PC-9 (cell line): Measurements from ENCODE around the gene C1QL3. TPM values are rescaled to one million over a fixed set of nuclear protein-coding genes. Genes with fewer than 3 reads are reported as not detected.

Experiments
- BruUV-seq: library from RNA; stranded (reverse); fragments of 400-500 nt; replicated peaks from 2 replicates; lab custom pipeline; 2021; lab: Mats Ljungman, UMichigan
- CTCF ChIA-PET: fragments of 300-600 bp; sonication (Branson Sonifier 250); formaldehyde crosslinking; loops from one replicate; lab custom pipeline; 2022; ENCODE audit warnings: antibody characterized with exemption; lab: Charles Lee
- POLR2A ChIA-PET: fragments of 300-600 bp; sonication (Branson Sonifier 250); formaldehyde crosslinking; loops from one replicate; lab custom pipeline; 2022; ENCODE audit warnings: antibody characterized with exemption; ENCODE audit not compliant: unreplicated experiment; lab: Charles Lee
- DNase-seq, 2 experiments: peaks; one replicate each; pipeline versions ENCODE4 v3.0.0 to v3.0.0-alpha.2; 2015 to 2022; ENCODE audit warnings: mixed read lengths in 1 of 2
- H2AFZ ChIP-seq: fragments of 200-600 bp; sonication (generic); 2 replicates; pipeline ENCODE4 v1.8.1; 2017; ENCODE audit warnings: antibody characterized with exemption
- H3F3A ChIP-seq: fragments of 200-600 bp; sonication (generic); 2 replicates; pipeline ENCODE4 v1.8.1; 2017; ENCODE audit warnings: antibody characterized with exemption, mild to moderate bottlenecking, low read depth; ENCODE audit not compliant: insufficient read depth
- H3K27ac ChIP-seq: fragments of 200-600 bp; sonication (generic); 2 replicates; pipeline ENCODE4 v1.6.1; 2016; ENCODE audit warnings: mixed run types
- H3K27me3 ChIP-seq: fragments of 200-600 bp; sonication (generic); 2 replicates; pipeline ENCODE4 v1.6.1; 2016; ENCODE audit warnings: low read depth, mixed run types; ENCODE audit not compliant: insufficient read depth
- H3K36me3 ChIP-seq: fragments of 200-600 bp; sonication (generic); 2 replicates; pipeline ENCODE4 v1.6.1; 2016; ENCODE audit warnings: low read depth, mixed run types
- H3K4me1 ChIP-seq: fragments of 200-600 bp; sonication (generic); replicated peaks from 2 replicates; pipeline ENCODE4 v1.6.1; 2016; ENCODE audit warnings: mixed run types; ENCODE audit not compliant: insufficient read depth
- H3K4me2 ChIP-seq: fragments of 200-600 bp; sonication (generic); 2 replicates; pipeline ENCODE4 v1.6.1; 2017; ENCODE audit warnings: mixed run types
- H3K4me3 ChIP-seq: fragments of 200-600 bp; sonication (generic); 2 replicates; pipeline ENCODE4 v1.6.1; 2016; ENCODE audit warnings: mixed run types
- H3K79me2 ChIP-seq: fragments of 200-600 bp; sonication (generic); 2 replicates; pipeline ENCODE4 v1.6.1; 2017; ENCODE audit warnings: low read depth, mixed run types
- H3K9me2 ChIP-seq: fragments of 200-600 bp; sonication (generic); 2 replicates; pipeline ENCODE4 v1.8.1; 2017; ENCODE audit warnings: mild to moderate bottlenecking; ENCODE audit not compliant: insufficient read depth
- H3K9me3 ChIP-seq: fragments of 200-600 bp; sonication (generic); 2 replicates; pipeline ENCODE4 v1.8.1; 2016; ENCODE audit warnings: low read depth; ENCODE audit not compliant: insufficient read depth
- H4K20me1 ChIP-seq: fragments of 200-600 bp; sonication (generic); 2 replicates; pipeline ENCODE4 v1.8.1; 2017; ENCODE audit not compliant: insufficient read depth
- CTCF ChIP-seq: fragments of 200-600 bp; sonication (generic); conservative IDR thresholded peaks from 2 replicates; pipeline ENCODE4 v1.6.1; 2017; ENCODE audit warnings: mixed run types, antibody characterized with exemption, mild to moderate bottlenecking, moderate library complexity
- EZH2 ChIP-seq: fragments of 200-600 bp; sonication (generic); IDR thresholded peaks from 2 replicates; pipeline ENCODE4 v1.8.0; 2017; ENCODE audit warnings: antibody characterized with exemption, low read depth
- intact Hi-C: fragments of 100-400 bp; cut with micrococcal nuclease; formaldehyde crosslinking; loops from one replicate; pipeline ENCODE4 v1.10.0; 2022; ENCODE audit not compliant: unreplicated experiment
- total RNA-seq: library from RNA; stranded (reverse); gene quantifications from 2 replicates; pipeline ENCODE4 v1.2.3, GENCODE V29; 2021

Gene C1QL3
- total RNA-seq, 1 experiment from 2014 or later, result not detected

DNA sequence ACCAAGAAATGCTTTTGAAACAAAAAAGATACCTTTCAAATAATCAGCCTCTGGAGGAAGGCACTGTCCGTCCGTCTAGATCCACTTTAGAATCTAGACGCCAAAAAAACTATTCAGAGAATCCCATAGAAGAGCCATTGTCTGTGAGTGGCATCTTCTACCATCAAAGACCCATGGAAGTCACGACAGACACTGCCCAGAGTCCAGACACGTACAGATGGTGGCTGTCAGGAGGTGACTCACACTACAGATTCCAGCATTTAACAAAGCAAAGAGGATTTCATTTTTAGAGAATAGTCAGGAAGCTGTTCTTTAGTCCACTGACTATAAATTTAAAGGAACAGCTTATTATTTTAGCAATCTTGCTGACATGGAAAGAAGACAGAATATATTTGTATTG, 11.7 kb downstream of the C1QL3 start:
- ChIA-PET POLR2A (no interaction called here), CTCF (no interaction called here)
- H3K27ac ChIP-seq, result no peak overlapping the region
- H3F3A ChIP-seq, result no peaks in the 10 kb centered on the region
- no peaks in the 10 kb centered on the region for H3K79me2 ChIP-seq
- no peak overlapping the region for H3K4me2 ChIP-seq
- BruUV-seq, result no TSS peak
- no peaks in the 10 kb centered on the region for H3K36me3 ChIP-seq
- no peaks in the 10 kb centered on the region for H4K20me1 ChIP-seq
- H2AFZ ChIP-seq, result no peak overlapping the region
- H3K4me1 ChIP-seq, result no peaks in the 10 kb centered on the region
- H3K9me3 ChIP-seq, result no peaks in the 10 kb centered on the region
- DNase-seq, result no peak
- no peak for TF ChIP-seq EZH2
- TF ChIP-seq CTCF, result no peak
- H3K4me3 ChIP-seq, result no peak overlapping the region
- intact Hi-C loops, result no loop called here
- no peaks in the 10 kb centered on the region for H3K9me2 ChIP-seq
- H3K27me3 ChIP-seq, result no peaks in the 10 kb centered on the region

DNA sequence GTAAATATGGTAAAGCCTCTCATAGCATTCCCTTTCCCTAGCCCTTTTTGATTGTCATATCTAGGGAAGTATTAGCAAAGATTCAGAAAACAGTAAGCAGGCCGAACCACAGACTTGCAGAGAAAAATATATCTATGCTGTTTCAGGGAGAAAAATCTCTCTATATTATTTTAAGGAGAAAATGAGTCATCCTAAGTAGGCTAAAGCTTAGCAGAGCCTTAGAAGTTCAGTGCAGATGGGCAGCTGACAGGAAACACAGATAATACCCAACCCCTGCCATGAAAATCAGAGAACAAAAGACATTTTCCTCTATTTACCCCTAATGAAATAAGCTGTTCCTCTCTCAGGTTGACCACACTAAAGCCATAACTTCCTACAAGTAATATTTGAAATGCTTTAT, 16.5 kb downstream of the C1QL3 start:
- no peaks in the 10 kb centered on the region for H3K4me1 ChIP-seq
- H3K4me3 ChIP-seq, result no peak overlapping the region
- POLR2A ChIA-PET, result interaction anchor here (0.7 kb wide), 1 partner anchor 56 kb away, joined by 5 read pairs; no protein-coding TSS in a partner anchor
- H2AFZ ChIP-seq, result no peak overlapping the region
- H3K79me2 ChIP-seq, result no peaks in the 10 kb centered on the region
- no peaks in the 10 kb centered on the region for H3K9me2 ChIP-seq
- intact Hi-C loops, result no loop called here
- no peak overlapping the region for H3K4me2 ChIP-seq
- no TSS peak for BruUV-seq
- H3K27me3 ChIP-seq, result no peaks in the 10 kb centered on the region
- no peaks in the 10 kb centered on the region for H3K9me3 ChIP-seq
- CTCF ChIA-PET, result no interaction called here
- no peaks in the 10 kb centered on the region for H4K20me1 ChIP-seq
- H3K27ac ChIP-seq, result no peak overlapping the region
- H3F3A ChIP-seq, result no peaks in the 10 kb centered on the region
- DNase-seq, result no peak
- TF ChIP-seq CTCF, result no peak
- TF ChIP-seq EZH2, result no peak
- H3K36me3 ChIP-seq, result no peaks in the 10 kb centered on the region

- H3K36me3 ChIP-seq, result no peaks in the 10 kb centered on the region
- intact Hi-C loops, result no loop called here
- H3F3A ChIP-seq, result no peaks in the 10 kb centered on the region
- BruUV-seq, result no TSS peak
- H3K4me3 ChIP-seq, result no peak overlapping the region
- H2AFZ ChIP-seq, result no peak overlapping the region
- H3K79me2 ChIP-seq, result no peaks in the 10 kb centered on the region
- no peak overlapping the region for H3K27ac ChIP-seq
- no peaks in the 10 kb centered on the region for H4K20me1 ChIP-seq
- H3K27me3 ChIP-seq, result no peaks in the 10 kb centered on the region
- H3K4me1 ChIP-seq, result no peaks in the 10 kb centered on the region
- no peaks in the 10 kb centered on the region for H3K9me2 ChIP-seq
- ChIA-PET CTCF (no interaction called here), POLR2A (no interaction called here)
- TF ChIP-seq CTCF (no peak), EZH2 (no peak)
- DNase-seq, result no peak
- H3K9me3 ChIP-seq, result no peaks in the 10 kb centered on the region
- H3K4me2 ChIP-seq, result no peak overlapping the region
Measured at GRCh38 chr10:16497911-16498310, 23.8 kb downstream of the C1QL3 start.
